ENCODE results near the gene WDFY4.

Gene WDFY4

GRCh38 chr10:48773580-48773979, 88.9 kb downstream of the WDFY4 start:
- Histone ChIP-seq H3K36me3 (ENCODE audit: control insufficient read depth in 2 of 2, insufficient read depth in 1 of 2, low read length in 2 of 2) (no peaks in the 10 kb centered on the region), H3K9me3 (ENCODE audit: control insufficient read depth, insufficient read depth, low read depth, low read length) (no peaks in the 10 kb centered on the region), H3K4me1 (ENCODE audit: control insufficient read depth, insufficient read depth, low read length) (no peaks in the 10 kb centered on the region), H3K4me3 (ENCODE audit: low read depth, low read length) (no peak overlapping the region), H3K27ac (ENCODE audit: extremely low read depth, low read depth, low read length) (no peak overlapping the region)
- POLR2A ChIA-PET = no interaction called here
- no peak for TF ChIP-seq ZNF510 (tag by site-specific recombination; IDR thresholded peaks at IDR 0.05; ENCODE audit: insufficient replicate concordance)
- no peak for TF ChIP-seq SETDB1 (IDR thresholded peaks at IDR 0.05; ENCODE audit: insufficient read length, low read length)
- TF ChIP-seq ZNF501 (tag by site-specific recombination; IDR thresholded peaks at IDR 0.05) = no peak
- no peak for TF ChIP-seq ZBTB48 (tag by site-specific recombination; IDR thresholded peaks at IDR 0.05)
- no peak for TF ChIP-seq ZNF776 (tag by site-specific recombination; IDR thresholded peaks at IDR 0.05; ENCODE audit: borderline replicate concordance)
- TF ChIP-seq ZNF548 (tag by site-specific recombination; IDR thresholded peaks at IDR 0.05) = no peak
- no peak for TF ChIP-seq INSM2 (tag by site-specific recombination; IDR thresholded peaks at IDR 0.05)
- TF ChIP-seq, protein P1, sequence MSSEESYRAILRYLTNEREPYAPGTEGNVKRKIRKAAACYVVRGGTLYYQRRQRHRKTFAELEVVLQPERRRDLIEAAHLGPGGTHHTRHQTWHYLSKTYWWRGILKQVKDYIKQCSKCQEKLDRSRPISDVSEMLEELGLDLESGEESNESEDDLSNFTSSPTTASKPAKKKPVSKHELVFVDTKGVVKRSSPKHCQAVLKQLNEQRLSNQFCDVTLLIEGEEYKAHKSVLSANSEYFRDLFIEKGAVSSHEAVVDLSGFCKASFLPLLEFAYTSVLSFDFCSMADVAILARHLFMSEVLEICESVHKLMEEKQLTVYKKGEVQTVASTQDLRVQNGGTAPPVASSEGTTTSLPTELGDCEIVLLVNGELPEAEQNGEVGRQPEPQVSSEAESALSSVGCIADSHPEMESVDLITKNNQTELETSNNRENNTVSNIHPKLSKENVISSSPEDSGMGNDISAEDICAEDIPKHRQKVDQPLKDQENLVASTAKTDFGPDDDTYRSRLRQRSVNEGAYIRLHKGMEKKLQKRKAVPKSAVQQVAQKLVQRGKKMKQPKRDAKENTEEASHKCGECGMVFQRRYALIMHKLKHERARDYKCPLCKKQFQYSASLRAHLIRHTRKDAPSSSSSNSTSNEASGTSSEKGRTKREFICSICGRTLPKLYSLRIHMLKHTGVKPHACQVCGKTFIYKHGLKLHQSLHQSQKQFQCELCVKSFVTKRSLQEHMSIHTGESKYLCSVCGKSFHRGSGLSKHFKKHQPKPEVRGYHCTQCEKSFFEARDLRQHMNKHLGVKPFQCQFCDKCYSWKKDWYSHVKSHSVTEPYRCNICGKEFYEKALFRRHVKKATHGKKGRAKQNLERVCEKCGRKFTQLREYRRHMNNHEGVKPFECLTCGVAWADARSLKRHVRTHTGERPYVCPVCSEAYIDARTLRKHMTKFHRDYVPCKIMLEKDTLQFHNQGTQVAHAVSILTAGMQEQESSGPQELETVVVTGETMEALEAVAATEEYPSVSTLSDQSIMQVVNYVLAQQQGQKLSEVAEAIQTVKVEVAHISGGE (tag by site-specific recombination; conservative IDR thresholded peaks at IDR 0.05; ENCODE audit: low read depth) = no peak
- TF ChIP-seq ZNF610 (tag by site-specific recombination; IDR thresholded peaks at IDR 0.05; ENCODE audit: borderline replicate concordance) = no peak
- no peak for TF ChIP-seq OVOL3 (tag by site-specific recombination; IDR thresholded peaks at IDR 0.05)
- TF ChIP-seq ZNF416 (tag by site-specific recombination; IDR thresholded peaks at IDR 0.05) = no peak
- TF ChIP-seq, protein P2, sequence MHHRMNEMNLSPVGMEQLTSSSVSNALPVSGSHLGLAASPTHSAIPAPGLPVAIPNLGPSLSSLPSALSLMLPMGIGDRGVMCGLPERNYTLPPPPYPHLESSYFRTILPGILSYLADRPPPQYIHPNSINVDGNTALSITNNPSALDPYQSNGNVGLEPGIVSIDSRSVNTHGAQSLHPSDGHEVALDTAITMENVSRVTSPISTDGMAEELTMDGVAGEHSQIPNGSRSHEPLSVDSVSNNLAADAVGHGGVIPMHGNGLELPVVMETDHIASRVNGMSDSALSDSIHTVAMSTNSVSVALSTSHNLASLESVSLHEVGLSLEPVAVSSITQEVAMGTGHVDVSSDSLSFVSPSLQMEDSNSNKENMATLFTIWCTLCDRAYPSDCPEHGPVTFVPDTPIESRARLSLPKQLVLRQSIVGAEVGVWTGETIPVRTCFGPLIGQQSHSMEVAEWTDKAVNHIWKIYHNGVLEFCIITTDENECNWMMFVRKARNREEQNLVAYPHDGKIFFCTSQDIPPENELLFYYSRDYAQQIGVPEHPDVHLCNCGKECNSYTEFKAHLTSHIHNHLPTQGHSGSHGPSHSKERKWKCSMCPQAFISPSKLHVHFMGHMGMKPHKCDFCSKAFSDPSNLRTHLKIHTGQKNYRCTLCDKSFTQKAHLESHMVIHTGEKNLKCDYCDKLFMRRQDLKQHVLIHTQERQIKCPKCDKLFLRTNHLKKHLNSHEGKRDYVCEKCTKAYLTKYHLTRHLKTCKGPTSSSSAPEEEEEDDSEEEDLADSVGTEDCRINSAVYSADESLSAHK (tag by site-specific recombination; IDR thresholded peaks at IDR 0.05) = no peak
- TF ChIP-seq GFI1B (tag by site-specific recombination; IDR thresholded peaks at IDR 0.05) = no peak
- TF ChIP-seq ZNF600 (tag by site-specific recombination; IDR thresholded peaks at IDR 0.05) = no peak
- no peak for TF ChIP-seq ZNF777 (tag by site-specific recombination; IDR thresholded peaks at IDR 0.05; ENCODE audit: borderline replicate concordance)
- no peak for TF ChIP-seq ZNF837 (tag by site-specific recombination; IDR thresholded peaks at IDR 0.05)
- no peak for TF ChIP-seq ZNF433 (tag by site-specific recombination; IDR thresholded peaks at IDR 0.05; ENCODE audit: low read depth)
- CTCF ChIA-PET = no interaction called here

- ChIA-PET POLR2A (interaction anchor here (0.6 kb wide), 1 partner anchor 71 kb away, joined by 3 read pairs; no protein-coding TSS in a partner anchor), CTCF (no interaction called here)
- Histone ChIP-seq H3K9me3 (ENCODE audit: control insufficient read depth, insufficient read depth, low read depth, low read length) (no peaks in the 10 kb centered on the region), H3K4me3 (ENCODE audit: low read depth, low read length) (no peak overlapping the region), H3K36me3 (ENCODE audit: control insufficient read depth in 2 of 2, insufficient read depth in 1 of 2, low read length in 2 of 2) (no peaks in the 10 kb centered on the region), H3K4me1 (ENCODE audit: control insufficient read depth, insufficient read depth, low read length) (no peaks in the 10 kb centered on the region), H3K27ac (ENCODE audit: extremely low read depth, low read depth, low read length) (no peak overlapping the region)
- TF ChIP-seq ZNF19 (tag by site-specific recombination; IDR thresholded peaks at IDR 0.05; ENCODE audit: low read depth) = no peak
- TF ChIP-seq WT1 (tag by site-specific recombination; IDR thresholded peaks at IDR 0.05) = no peak
- TF ChIP-seq TRIM28 (IDR thresholded peaks at IDR 0.05; ENCODE audit: borderline replicate concordance, low read length) = no peak
Observed at GRCh38 chr10:48774416-48775205, 89.9 kb downstream of the WDFY4 start.

All from HEK293 (cell line).